Ascending aorta (tissue), 2 donors: ENCODE measurements around the gene CREB5. TPM values are rescaled to one million over a fixed set of nuclear protein-coding genes. Genes with fewer than 3 reads are reported as not detected.
"Not testable (repeated sequence)": the region's sequence is repeated elsewhere in the genome, so short reads cannot be mapped to it uniquely, and the experiment has no call there.

ENCODE experiments used
- DNase-seq, 2 donors: peaks; one replicate each; pipeline ENCODE4 v3.0.0-alpha.2; 2019; ENCODE audit warnings: low spot score in 2 of 2
- H3K27ac ChIP-seq, 2 donors: fragments of 200-600 bp; sonication (generic); one replicate each; pipeline ENCODE4 v1.5.1; 2016 to 2017; ENCODE audit warnings: mild to moderate bottlenecking in 1 of 2
- H3K27me3 ChIP-seq: fragments of 200-600 bp; sonication (generic); one replicate; pipeline ENCODE4 v1.5.1; 2017
- H3K36me3 ChIP-seq, 2 donors: fragments of 200-600 bp; sonication (generic); one replicate each; pipeline ENCODE4 v1.5.1; 2016
- H3K4me1 ChIP-seq, 2 donors: fragments of 200-600 bp; sonication (generic); one replicate each; pipeline ENCODE4 v1.5.1; 2016 to 2017; ENCODE audit warnings: mild to moderate bottlenecking in 1 of 2
- H3K4me3 ChIP-seq, 2 donors: fragments of 200-600 bp; sonication (generic); one replicate each; pipeline ENCODE4 v1.5.1; 2016 to 2017; ENCODE audit warnings: mild to moderate bottlenecking in 1 of 2
- H3K9me3 ChIP-seq, 2 donors: fragments of 200-600 bp; sonication (generic); one replicate each; pipeline ENCODE4 v1.5.1; 2016
- CTCF ChIP-seq, 3 experiments: fragments of 200-600 bp in 2 of 3; fragments of 450-650 bp in 1 of 3; sonication (generic) in 2 of 3; IDR thresholded peaks; one replicate each; pipeline ENCODE4 v1.5.1; 2016 to 2019; ENCODE audit warnings: antibody characterized with exemption in 3 of 3, mild to moderate bottlenecking in 1 of 3, moderate library complexity in 1 of 3
- intact Hi-C: fragments of 100-400 bp; cut with DNase I; formaldehyde crosslinking; loops from one replicate; pipeline ENCODE4 v1.15.1; 2023
- total RNA-seq: library from RNA; depleted of rRNA; stranded (reverse); fragments of >200 nt; gene quantifications from one replicate; pipeline ENCODE4 v1.1.0, GENCODE V29; 2016

The CREB5 gene
- total RNA-seq, 1 donor from 2014 or later, result 143 TPM

GRCh38 chr7:28597284-28597683, 185.0 kb downstream of the CREB5 start:
- Histone ChIP-seq H3K36me3 (no peaks in the 10 kb centered on the region), H3K9me3 (no peaks in the 10 kb centered on the region), H3K4me1 (no peaks in the 10 kb centered on the region), H3K4me3 (no peak overlapping the region), H3K27me3 (no peaks in the 10 kb centered on the region), H3K27ac (no peak overlapping the region)
- DNase-seq, result no peak
- no peak for TF ChIP-seq CTCF (IDR thresholded peaks at IDR 0.05)
- intact Hi-C loops, result no loop called here

- H3K36me3 ChIP-seq, H3K27me3 ChIP-seq, intact Hi-C loops, H3K4me3 ChIP-seq, H3K27ac ChIP-seq, DNase-seq, H3K4me1 ChIP-seq, H3K9me3 ChIP-seq: not testable (repeated sequence)
These were observed 185.7 kb downstream of the CREB5 start for GRCh38 chr7:28598037-28598436.

GRCh38 chr7:28598586-28598985, 186.3 kb downstream of the CREB5 start:
- no peak overlapping the region for H3K4me3 ChIP-seq
- no peaks in the 10 kb centered on the region for H3K9me3 ChIP-seq
- no peaks in the 10 kb centered on the region for H3K36me3 ChIP-seq
- no peak for TF ChIP-seq CTCF (IDR thresholded peaks at IDR 0.05)
- no peak for DNase-seq
- no peak overlapping the region for H3K27ac ChIP-seq
- intact Hi-C loops, result no loop called here
- H3K4me1 ChIP-seq, result no peaks in the 10 kb centered on the region
- H3K27me3 ChIP-seq, result no peaks in the 10 kb centered on the region

GRCh38 chr7:28599411-28599810, 187.1 kb downstream of the CREB5 start:
- Histone ChIP-seq H3K4me3 (no peak overlapping the region), H3K27ac (no peak overlapping the region), H3K27me3 (no peaks in the 10 kb centered on the region), H3K4me1 (no peaks in the 10 kb centered on the region), H3K36me3 (no peaks in the 10 kb centered on the region), H3K9me3 (no peaks in the 10 kb centered on the region)
- TF ChIP-seq CTCF (IDR thresholded peaks at IDR 0.05), result no peak
- intact Hi-C loops, result no loop called here
- no peak for DNase-seq

GRCh38 chr7:28602282-28602681, 190.0 kb downstream of the CREB5 start:
- H3K4me1 ChIP-seq, result no peaks in the 10 kb centered on the region
- no peaks in the 10 kb centered on the region for H3K9me3 ChIP-seq
- no peaks in the 10 kb centered on the region for H3K27me3 ChIP-seq
- H3K4me3 ChIP-seq, result no peak overlapping the region
- no peak for DNase-seq
- intact Hi-C loops, result no loop called here
- TF ChIP-seq CTCF (IDR thresholded peaks at IDR 0.05), result no peak
- no peaks in the 10 kb centered on the region for H3K36me3 ChIP-seq
- no peak overlapping the region for H3K27ac ChIP-seq

- TF ChIP-seq CTCF (IDR thresholded peaks at IDR 0.05), result no peak
- H3K9me3 ChIP-seq, result no peaks in the 10 kb centered on the region
- intact Hi-C loops, result no loop called here
- DNase-seq, result no peak
- H3K36me3 ChIP-seq, result no peaks in the 10 kb centered on the region
- H3K27ac ChIP-seq, result no peak overlapping the region
- no peaks in the 10 kb centered on the region for H3K4me1 ChIP-seq
- H3K4me3 ChIP-seq, result no peak overlapping the region
- H3K27me3 ChIP-seq, result no peaks in the 10 kb centered on the region
These were observed 193.2 kb downstream of the CREB5 start for GRCh38 chr7:28605427-28606085.
